NCI-H2196 treated with DMSO at 0.1 percent for 48 hours (cell line): Measurements from ENCODE around the gene MEGF6.

Source experiments
- DNase-seq: peaks from one replicate; lab custom pipeline; 2025; ENCODE audit not compliant: unreplicated experiment; lab: John Stamatoyannopoulos, UW

MEGF6 gene

GRCh38 chr1:3555131-3555920 lies 56.0 kb downstream of the MEGF6 start:
- no peak for DNase-seq

GRCh38 chr1:3553940-3554223 lies 57.4 kb downstream of the MEGF6 start:
- no peak for DNase-seq

- DNase-seq: no peak
Measured at GRCh38 chr1:3553166-3553939, 58.0 kb downstream of the MEGF6 start.

- no peak for DNase-seq
Measured at GRCh38 chr1:3552751-3553150, 58.6 kb downstream of the MEGF6 start.

- no peak for DNase-seq
Measured at GRCh38 chr1:3552176-3552575, 59.1 kb downstream of the MEGF6 start.

- no peak for DNase-seq
Measured at GRCh38 chr1:3551711-3552110, 59.6 kb downstream of the MEGF6 start.

GRCh38 chr1:3551290-3551678 lies 60.0 kb downstream of the MEGF6 start:
- no peak for DNase-seq

GRCh38 chr1:3550511-3551289 lies 60.6 kb downstream of the MEGF6 start:
- DNase-seq: no peak

- no peak for DNase-seq
Measured at GRCh38 chr1:3548895-3549294, 62.4 kb downstream of the MEGF6 start.

- no peak for DNase-seq
Measured at GRCh38 chr1:3548156-3548893, 63.0 kb downstream of the MEGF6 start.

GRCh38 chr1:3547055-3548005 lies 64.0 kb downstream of the MEGF6 start:
- DNase-seq: no peak

- no peak for DNase-seq
Measured at GRCh38 chr1:3546048-3546384, 65.3 kb downstream of the MEGF6 start.

- no peak for DNase-seq
Measured at GRCh38 chr1:3545363-3546047, 65.8 kb downstream of the MEGF6 start.

GRCh38 chr1:3544040-3544977 lies 67.0 kb downstream of the MEGF6 start:
- DNase-seq: no peak

GRCh38 chr1:3543076-3544039 lies 68.0 kb downstream of the MEGF6 start:
- DNase-seq: no peak

- DNase-seq: no peak
Measured at GRCh38 chr1:3542676-3543075, 68.6 kb downstream of the MEGF6 start.

GRCh38 chr1:3541936-3542335 lies 69.4 kb downstream of the MEGF6 start:
- no peak for DNase-seq
